Vagina (tissue), 2 donors: ENCODE data around the gene EOMES. TPM values are rescaled to one million over a fixed set of nuclear protein-coding genes. Genes with fewer than 3 reads are reported as not detected.
A peak's percentile ranks its signal among the peaks of the same experiment; 100 is the strongest.

Experiments used
- DNase-seq, 2 donors: peaks; one replicate each; pipeline ENCODE4 v3.0.0-alpha.2; 2017; ENCODE audit errors: extremely low spot score in 2 of 2
- H3K27ac ChIP-seq: fragments of 200-600 bp; sonication (generic); one replicate; pipeline ENCODE4 v1.5.1; 2019
- H3K27me3 ChIP-seq: fragments of 200-600 bp; sonication (generic); one replicate; pipeline ENCODE4 v1.5.1; 2019
- H3K36me3 ChIP-seq, 2 donors: fragments of 200-600 bp; sonication (generic); one replicate each; pipeline ENCODE4 v1.5.1; 2017 to 2019
- H3K4me1 ChIP-seq: fragments of 200-600 bp; sonication (generic); one replicate; pipeline ENCODE4 v1.5.1; 2019
- H3K4me3 ChIP-seq, 2 donors: fragments of 200-600 bp; sonication (generic); 1 replicate in 1 of 2; 2 replicates in 1 of 2; pipeline ENCODE4 v1.5.1; 2016 to 2019
- H3K9me3 ChIP-seq: fragments of 200-600 bp; sonication (generic); one replicate; pipeline ENCODE4 v1.5.1; 2019
- CTCF ChIP-seq, 3 experiments: fragments of 450-650 bp in 2 of 3; fragments of 200-600 bp in 1 of 3; sonication (generic) in 1 of 3; IDR thresholded peaks; one replicate each; pipeline ENCODE4 v1.5.1; 2017 to 2019; ENCODE audit warnings: antibody characterized with exemption in 3 of 3, mild to moderate bottlenecking in 2 of 3, moderate library complexity in 2 of 3
- POLR2A ChIP-seq, 2 donors: fragments of 450-650 bp; IDR thresholded peaks; one replicate each; pipeline ENCODE4 v1.6.1; 2017; ENCODE audit warnings: antibody characterized with exemption in 2 of 2, mild to moderate bottlenecking in 2 of 2, moderate library complexity in 2 of 2
- POLR2AphosphoS5 ChIP-seq, 2 donors: sonication (generic); formaldehyde crosslinking; IDR thresholded peaks; one replicate each; pipeline ENCODE4 v1.9.0; 2017; ENCODE audit warnings: antibody characterized with exemption in 2 of 2, mild to moderate bottlenecking in 2 of 2, low read depth in 1 of 2; ENCODE audit not compliant: insufficient read depth in 1 of 2
- intact Hi-C: fragments of 100-400 bp; cut with DNase I; formaldehyde crosslinking; loops from one replicate; pipeline ENCODE4 v1.15.1; 2023
- total RNA-seq: library from RNA; depleted of rRNA; stranded (reverse); fragments of >200 nt; gene quantifications from one replicate; pipeline ENCODE4 v1.2.3, GENCODE V29; 2016

Gene EOMES
- total RNA-seq, 1 donor from 2014 or later = 0.49 TPM

GRCh38 chr3:27720899-27721716 is 1.0 kb downstream of the EOMES start:
- Histone ChIP-seq H3K9me3 (no peaks in the 10 kb centered on the region), H3K36me3 (no peaks in the 10 kb centered on the region), H3K4me3 (peak overlapping the region; percentile 24 to 42), H3K4me1 (peaks cover 36% of the 10 kb centered on the region), H3K27me3 (peaks cover 9% of the 10 kb centered on the region), H3K27ac (no peak overlapping the region)
- intact Hi-C loops = no loop called here
- DNase-seq = no peak
- TF ChIP-seq CTCF (IDR thresholded peaks at IDR 0.05) = no peak
- no peak for TF ChIP-seq POLR2A (IDR thresholded peaks at IDR 0.05)
- no peak for TF ChIP-seq POLR2AphosphoS5 (IDR thresholded peaks at IDR 0.05; ENCODE audit: insufficient read depth in 1 of 2, low read depth in 1 of 2)

GRCh38 chr3:27719314-27720003 is 2.7 kb downstream of the EOMES start:
- H3K27me3 ChIP-seq = peaks cover 18% of the 10 kb centered on the region
- no peak overlapping the region for H3K27ac ChIP-seq
- no peak for TF ChIP-seq POLR2A (IDR thresholded peaks at IDR 0.05)
- no peak for TF ChIP-seq CTCF (IDR thresholded peaks at IDR 0.05)
- no peak for TF ChIP-seq POLR2AphosphoS5 (IDR thresholded peaks at IDR 0.05; ENCODE audit: insufficient read depth in 1 of 2, low read depth in 1 of 2)
- no peaks in the 10 kb centered on the region for H3K9me3 ChIP-seq
- no peaks in the 10 kb centered on the region for H3K36me3 ChIP-seq
- no peak overlapping the region for H3K4me3 ChIP-seq
- H3K4me1 ChIP-seq = peaks cover 47% of the 10 kb centered on the region
- DNase-seq = no peak
- intact Hi-C loops = no loop called here

GRCh38 chr3:27718459-27718858 is 3.7 kb downstream of the EOMES start:
- Histone ChIP-seq H3K9me3 (no peaks in the 10 kb centered on the region), H3K4me3 (no peak overlapping the region), H3K27me3 (peaks cover 18% of the 10 kb centered on the region), H3K27ac (no peak overlapping the region), H3K4me1 (peaks cover 47% of the 10 kb centered on the region), H3K36me3 (no peaks in the 10 kb centered on the region)
- no peak for DNase-seq
- TF ChIP-seq POLR2AphosphoS5 (IDR thresholded peaks at IDR 0.05; ENCODE audit: insufficient read depth in 1 of 2, low read depth in 1 of 2) (no peak), POLR2A (IDR thresholded peaks at IDR 0.05) (no peak), CTCF (IDR thresholded peaks at IDR 0.05) (no peak)
- intact Hi-C loops = no loop called here

- intact Hi-C loops = no loop called here
- peaks cover 45% of the 10 kb centered on the region for H3K4me1 ChIP-seq
- H3K4me3 ChIP-seq = no peak overlapping the region
- H3K27ac ChIP-seq = no peak overlapping the region
- no peaks in the 10 kb centered on the region for H3K9me3 ChIP-seq
- no peak for DNase-seq
- H3K36me3 ChIP-seq = no peaks in the 10 kb centered on the region
- TF ChIP-seq POLR2AphosphoS5 (IDR thresholded peaks at IDR 0.05; ENCODE audit: insufficient read depth in 1 of 2, low read depth in 1 of 2) (no peak), CTCF (IDR thresholded peaks at IDR 0.05) (no peak), POLR2A (IDR thresholded peaks at IDR 0.05) (no peak)
- H3K27me3 ChIP-seq = peaks cover 17% of the 10 kb centered on the region
These were observed 4.8 kb downstream of the EOMES start for GRCh38 chr3:27717200-27717852.
